GM19463 (cell line): Measurements from ENCODE around the gene IPPK.

Experiments used
- ATAC-seq: cut with Tn5 transposase; IDR thresholded peaks from one replicate; pipeline ENCODE4 v1.9.1; 2021; ENCODE audit warnings: mild to moderate bottlenecking, moderate library complexity; ENCODE audit not compliant: unreplicated experiment

Gene IPPK

GRCh38 chr9:92657296-92658094 is 12.4 kb downstream of the IPPK start:
- no peak for ATAC-seq

GRCh38 chr9:92656537-92656925 is 13.4 kb downstream of the IPPK start:
- ATAC-seq: no peak

GRCh38 chr9:92655896-92656536 is 13.9 kb downstream of the IPPK start:
- ATAC-seq: no peak

- no peak for ATAC-seq
Observed at GRCh38 chr9:92655366-92655765, 14.6 kb downstream of the IPPK start.

- ATAC-seq: no peak
Observed at GRCh38 chr9:92654481-92655301, 15.2 kb downstream of the IPPK start.

- no peak for ATAC-seq
Observed at GRCh38 chr9:92652461-92652860, 17.5 kb downstream of the IPPK start.

GRCh38 chr9:92650839-92651621 is 18.9 kb downstream of the IPPK start:
- no peak for ATAC-seq

- no peak for ATAC-seq
Observed at GRCh38 chr9:92650296-92650695, 19.6 kb downstream of the IPPK start.

GRCh38 chr9:92649007-92649406 is 20.9 kb downstream of the IPPK start:
- no peak for ATAC-seq

GRCh38 chr9:92648474-92648971 is 21.4 kb downstream of the IPPK start:
- ATAC-seq: no peak

- no peak for ATAC-seq
Observed at GRCh38 chr9:92647671-92648473, 22.1 kb downstream of the IPPK start.

- ATAC-seq: no peak
Observed at GRCh38 chr9:92645041-92645440, 24.9 kb downstream of the IPPK start.

GRCh38 chr9:92644278-92644677 is 25.7 kb downstream of the IPPK start:
- no peak for ATAC-seq

- ATAC-seq: no peak
Observed at GRCh38 chr9:92642564-92642963, 27.4 kb downstream of the IPPK start.

GRCh38 chr9:92642041-92642451 is 27.9 kb downstream of the IPPK start:
- ATAC-seq: no peak

- ATAC-seq: no peak
Observed at GRCh38 chr9:92641092-92641809, 28.7 kb downstream of the IPPK start.

- no peak for ATAC-seq
Observed at GRCh38 chr9:92640398-92641091, 29.4 kb downstream of the IPPK start.

GRCh38 chr9:92639791-92640271 is 30.1 kb downstream of the IPPK start:
- no peak for ATAC-seq
